Liver (tissue), 9 donors: ENCODE measurements around the gene LRCH3. TPM values are rescaled to one million over a fixed set of nuclear protein-coding genes. Genes with fewer than 3 reads are reported as not detected.

ENCODE experiments used
- DNase-seq: peaks from one replicate; pipeline ENCODE4 v3.0.0-alpha.2; 2017; ENCODE audit warnings: low spot score
- H3K27ac ChIP-seq, 2 donors: one replicate each; pipeline ENCODE4 v1.7.0; 2013; ENCODE audit warnings: inconsistent platforms in 2 of 2, low read length in 2 of 2, control low read depth in 1 of 2, low read depth in 1 of 2, mild to moderate bottlenecking in 1 of 2
- H3K27me3 ChIP-seq, 4 donors: one replicate each; pipeline versions ENCODE4 v1.6.1 to v1.7.0; 2013; ENCODE audit warnings: low read length in 3 of 4, inconsistent platforms in 1 of 4, mild to moderate bottlenecking in 1 of 4, moderate library complexity in 1 of 4; ENCODE audit not compliant: control insufficient read depth in 4 of 4, insufficient read depth in 4 of 4
- H3K36me3 ChIP-seq, 4 donors: one replicate each; pipeline versions ENCODE4 v1.6.1 to v1.7.0; 2013; ENCODE audit warnings: low read length in 3 of 4, mild to moderate bottlenecking in 3 of 4, low read depth in 1 of 4, moderate library complexity in 1 of 4; ENCODE audit not compliant: control insufficient read depth in 4 of 4, insufficient read depth in 3 of 4
- H3K4me1 ChIP-seq, 4 donors: one replicate each; pipeline versions ENCODE4 v1.6.1 to v1.7.0; 2013; ENCODE audit warnings: low read length in 3 of 4, mild to moderate bottlenecking in 3 of 4, moderate library complexity in 1 of 4; ENCODE audit not compliant: control insufficient read depth in 4 of 4, insufficient read depth in 4 of 4
- H3K4me3 ChIP-seq, 3 donors: one replicate each; pipeline versions ENCODE4 v1.6.1 to v1.7.0; 2013; ENCODE audit warnings: low read length in 3 of 3, control low read depth in 1 of 3, low read depth in 1 of 3, mild to moderate bottlenecking in 1 of 3
- H3K9ac ChIP-seq, 2 donors: one replicate each; pipeline ENCODE4 v1.7.0; 2013; ENCODE audit warnings: low read length in 2 of 2, mild to moderate bottlenecking in 2 of 2, moderate library complexity in 2 of 2, control low read depth in 1 of 2, low read depth in 1 of 2
- H3K9me3 ChIP-seq, 4 donors: one replicate each; pipeline versions ENCODE4 v1.6.1 to v1.7.0; 2013; ENCODE audit warnings: low read length in 3 of 4; ENCODE audit not compliant: control insufficient read depth in 4 of 4
- GABPA ChIP-seq, 2 donors: IDR thresholded peaks in 1 of 2; conservative IDR thresholded peaks in 1 of 2; 2 replicates each; pipeline ENCODE4 v1.6.1; 2016; ENCODE audit warnings: antibody characterized with exemption in 2 of 2, mild to moderate bottlenecking in 1 of 2, moderate library complexity in 1 of 2
- HNF4A ChIP-seq, 2 donors: conservative IDR thresholded peaks; 2 replicates each; pipeline ENCODE4 v1.6.1; 2016; ENCODE audit warnings: antibody characterized with exemption in 2 of 2, mild to moderate bottlenecking in 2 of 2
- HNF4G ChIP-seq: IDR thresholded peaks from 2 replicates; pipeline ENCODE4 v1.6.1; 2016; ENCODE audit warnings: antibody characterized with exemption
- JUND ChIP-seq, 2 donors: IDR thresholded peaks; 2 replicates each; pipeline ENCODE4 v1.6.1; 2016; ENCODE audit warnings: antibody characterized with exemption in 2 of 2
- MAX ChIP-seq: IDR thresholded peaks from 2 replicates; pipeline ENCODE4 v1.6.1; 2016; ENCODE audit warnings: antibody characterized with exemption
- RAD21 ChIP-seq, 2 donors: IDR thresholded peaks; 2 replicates each; pipeline ENCODE4 v1.6.1; 2016; ENCODE audit warnings: antibody characterized with exemption in 2 of 2, mild to moderate bottlenecking in 2 of 2
- REST ChIP-seq: IDR thresholded peaks from 2 replicates; pipeline ENCODE4 v1.6.1; 2016; ENCODE audit warnings: antibody characterized with exemption, mild to moderate bottlenecking
- RXRA ChIP-seq, 2 donors: IDR thresholded peaks; 2 replicates each; pipeline ENCODE4 v1.6.1; 2017 to 2018; ENCODE audit warnings: antibody characterized with exemption in 2 of 2, mild to moderate bottlenecking in 1 of 2
- TAF1 ChIP-seq: conservative IDR thresholded peaks from 2 replicates; pipeline ENCODE4 v1.6.1; 2016; ENCODE audit warnings: antibody characterized with exemption, mild to moderate bottlenecking
- YY1 ChIP-seq: IDR thresholded peaks from 2 replicates; pipeline ENCODE4 v1.6.1; 2016; ENCODE audit warnings: antibody characterized with exemption, mild to moderate bottlenecking
- ZBTB33 ChIP-seq: IDR thresholded peaks from 2 replicates; pipeline ENCODE4 v1.6.1; 2016; ENCODE audit warnings: antibody characterized with exemption
- WGBS: extraction: QIAGEN DNeasy Blood & Tissue Kit; methylation state at CpG from one replicate; pipeline ENCODE4 v1.1.7; 2013; 5-methylcytosine and 5-hydroxymethylcytosine counted together
- polyA plus RNA-seq, 2 donors: library from polyadenylated mRNA; stranded (reverse) in 1 of 2; unstranded in 1 of 2; fragments of 200-250 nt in 1 of 2; fragments of >200 nt in 1 of 2; fragmentation: Nextera tagmentation in 1 of 2; extraction: Ambion mirVana in 1 of 2; gene quantifications; one replicate each; pipeline versions ENCODE4 v1.2.1 to v1.2.3, GENCODE V29; 2013 to 2015
- total RNA-seq, 2 donors: library from RNA; depleted of rRNA; stranded (reverse); fragments of >200 nt; gene quantifications; one replicate each; pipeline ENCODE4 v1.2.3, GENCODE V29; 2014
- TF ChIP-seq, protein P1 (sequence below): fragments of 150-350 bp; IDR thresholded peaks from 2 replicates; pipeline ENCODE4 v1.5.1; 2017; ENCODE audit warnings: improper control_type of control experiment, low read depth, low read length; ENCODE audit not compliant: missing input control
- TF ChIP-seq, protein P2 (sequence below): IDR thresholded peaks from 2 replicates; pipeline ENCODE4 v1.6.1; 2016; ENCODE audit warnings: antibody characterized with exemption
- donor health status: healthy.
- donor health status: healthy.
- donor health status: healthy.
- donor health status: healthy.
- donor health status: healthy.

LRCH3 gene
- total and polyA plus RNA-seq, 4 donors = 6.2 to 67.2 (median 19.7) TPM

DNA sequence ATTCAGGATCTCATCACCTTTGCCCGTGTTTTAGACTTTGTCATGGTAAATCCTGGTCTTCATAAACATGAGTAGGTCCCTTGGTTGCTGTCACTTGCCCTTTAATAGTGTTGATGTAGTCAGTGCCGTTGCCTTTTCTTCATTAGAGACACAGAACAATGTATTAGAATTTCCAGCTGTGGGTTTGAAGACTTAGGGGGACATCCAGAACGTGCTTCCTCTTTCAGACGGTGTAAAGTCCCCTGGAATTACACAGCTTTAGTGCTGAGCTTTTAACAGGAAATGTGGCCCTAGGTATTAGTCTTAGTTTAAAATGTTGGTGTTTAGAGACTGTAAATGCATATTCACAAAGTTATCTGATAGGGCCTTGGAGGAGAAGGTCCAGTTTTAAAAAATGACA, 8.8 kb upstream of the LRCH3 start:
- Histone ChIP-seq H3K27ac (no peak overlapping the region), H3K9me3 (no peaks in the 10 kb centered on the region), H3K27me3 (no peaks in the 10 kb centered on the region), H3K4me3 (no peak overlapping the region), H3K4me1 (no peaks in the 10 kb centered on the region), H3K9ac (no peak overlapping the region), H3K36me3 (peaks cover 10 to 38% (median 28%) of the 10 kb centered on the region in 4 donors)
- TF ChIP-seq YY1 (no peak), TAF1 (no peak)
- TF ChIP-seq, protein P1, sequence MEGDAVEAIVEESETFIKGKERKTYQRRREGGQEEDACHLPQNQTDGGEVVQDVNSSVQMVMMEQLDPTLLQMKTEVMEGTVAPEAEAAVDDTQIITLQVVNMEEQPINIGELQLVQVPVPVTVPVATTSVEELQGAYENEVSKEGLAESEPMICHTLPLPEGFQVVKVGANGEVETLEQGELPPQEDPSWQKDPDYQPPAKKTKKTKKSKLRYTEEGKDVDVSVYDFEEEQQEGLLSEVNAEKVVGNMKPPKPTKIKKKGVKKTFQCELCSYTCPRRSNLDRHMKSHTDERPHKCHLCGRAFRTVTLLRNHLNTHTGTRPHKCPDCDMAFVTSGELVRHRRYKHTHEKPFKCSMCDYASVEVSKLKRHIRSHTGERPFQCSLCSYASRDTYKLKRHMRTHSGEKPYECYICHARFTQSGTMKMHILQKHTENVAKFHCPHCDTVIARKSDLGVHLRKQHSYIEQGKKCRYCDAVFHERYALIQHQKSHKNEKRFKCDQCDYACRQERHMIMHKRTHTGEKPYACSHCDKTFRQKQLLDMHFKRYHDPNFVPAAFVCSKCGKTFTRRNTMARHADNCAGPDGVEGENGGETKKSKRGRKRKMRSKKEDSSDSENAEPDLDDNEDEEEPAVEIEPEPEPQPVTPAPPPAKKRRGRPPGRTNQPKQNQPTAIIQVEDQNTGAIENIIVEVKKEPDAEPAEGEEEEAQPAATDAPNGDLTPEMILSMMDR = no peak
- TF ChIP-seq, protein P2, sequence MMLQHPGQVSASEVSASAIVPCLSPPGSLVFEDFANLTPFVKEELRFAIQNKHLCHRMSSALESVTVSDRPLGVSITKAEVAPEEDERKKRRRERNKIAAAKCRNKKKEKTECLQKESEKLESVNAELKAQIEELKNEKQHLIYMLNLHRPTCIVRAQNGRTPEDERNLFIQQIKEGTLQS = no peak
- DNase-seq = no peak
- 82% methylated on average over 4 of the region's 4 CpGs for WGBS

DNA sequence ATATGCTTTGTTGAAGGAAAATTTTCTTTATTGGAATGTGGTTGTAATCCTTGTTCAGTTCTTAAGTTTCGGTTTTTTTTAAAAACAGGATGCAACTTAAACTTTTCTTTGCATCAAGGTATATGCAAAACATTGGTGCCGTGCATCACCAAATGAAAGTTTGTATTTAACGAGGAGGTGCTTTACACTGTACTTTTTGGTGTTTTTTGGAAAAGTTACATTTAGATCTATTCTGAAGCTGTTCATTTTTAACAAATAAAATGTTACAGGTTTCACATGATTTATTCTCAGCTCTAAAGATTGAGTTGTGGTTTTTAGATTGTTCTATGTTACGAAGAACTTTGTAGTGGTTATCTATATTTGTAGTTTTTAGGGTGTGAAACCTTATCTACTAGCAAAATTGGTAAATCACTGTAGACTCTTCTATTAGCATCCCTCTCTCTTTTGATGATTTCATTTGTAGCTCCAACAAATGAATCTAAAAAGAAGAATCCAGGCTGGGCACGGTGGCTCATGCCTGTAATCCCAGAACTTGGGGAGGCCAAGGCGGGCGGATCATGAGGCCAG, 7.0 kb upstream of the LRCH3 start:
- H3K27me3 ChIP-seq = no peaks in the 10 kb centered on the region
- no peak for DNase-seq
- H3K9me3 ChIP-seq = no peaks in the 10 kb centered on the region
- 95% methylated on average over 7 of the region's 7 CpGs for WGBS
- TF ChIP-seq REST (no peak), HNF4G (no peak), JUND (IDR thresholded peaks at IDR 0.05) (no peak), GABPA (IDR thresholded peaks at IDR 0.05 in 1 of 2, conservative IDR thresholded peaks at IDR 0.05 in 1 of 2) (no peak), RAD21 (IDR thresholded peaks at IDR 0.05) (no peak), HNF4A (conservative IDR thresholded peaks at IDR 0.05) (no peak), YY1 (no peak), ZBTB33 (no peak), RXRA (IDR thresholded peaks at IDR 0.05) (no peak), MAX (no peak)
- H3K4me3 ChIP-seq = no peak overlapping the region
- H3K9ac ChIP-seq = no peak overlapping the region
- H3K27ac ChIP-seq = no peak overlapping the region
- peaks cover 6 to 21% (median 14%) of the 10 kb centered on the region in 4 donors for H3K36me3 ChIP-seq
- no peaks in the 10 kb centered on the region for H3K4me1 ChIP-seq
